Stimulated activated CD8-positive, alpha-beta memory T cell treated with anti-CD3 and anti-CD28 coated beads, Interleukin-12 subunit alpha, Interleukin-12 subunit beta, amount 100 ng/mL, for 4 hours (primary cell): ENCODE data around the gene DERA.
"Not testable (repeated sequence)": the region's sequence is repeated elsewhere in the genome, so short reads cannot be mapped to it uniquely, and the experiment has no call there.

Experiments used
- DNase-seq: peaks from one replicate; pipeline ENCODE4 v3.0.0-alpha.2; 2020; ENCODE audit warnings: low read depth

The DERA gene

GRCh38 chr12:15910864-15911721 lies at the start of gene DERA:
Gene DERA (plus strand): TSS chr12:15911332. CDS start chr12:15911384, 52 bp downstream.
- DNase-seq, result peak; percentile 41

DNA sequence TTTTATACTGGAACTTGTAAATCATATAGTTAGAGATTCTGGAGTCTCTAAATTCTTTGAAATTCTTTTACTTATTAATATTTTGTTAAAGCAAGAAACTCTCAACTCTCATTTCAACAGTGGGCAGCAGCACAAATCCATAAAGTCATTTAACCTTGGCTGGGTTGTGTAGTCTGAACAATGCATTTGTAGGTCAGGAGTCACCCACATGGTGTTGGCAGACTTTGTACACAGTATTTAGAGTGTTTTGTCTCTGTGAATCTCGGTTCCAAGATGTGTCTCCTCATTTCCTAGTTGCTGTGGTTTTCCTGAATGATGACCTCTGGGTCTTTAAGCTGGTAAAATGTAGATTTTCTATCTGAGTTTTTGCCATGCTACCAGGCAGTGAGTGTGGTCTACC lies 49.7 kb upstream of the DERA start:
- no peak for DNase-seq

DNA sequence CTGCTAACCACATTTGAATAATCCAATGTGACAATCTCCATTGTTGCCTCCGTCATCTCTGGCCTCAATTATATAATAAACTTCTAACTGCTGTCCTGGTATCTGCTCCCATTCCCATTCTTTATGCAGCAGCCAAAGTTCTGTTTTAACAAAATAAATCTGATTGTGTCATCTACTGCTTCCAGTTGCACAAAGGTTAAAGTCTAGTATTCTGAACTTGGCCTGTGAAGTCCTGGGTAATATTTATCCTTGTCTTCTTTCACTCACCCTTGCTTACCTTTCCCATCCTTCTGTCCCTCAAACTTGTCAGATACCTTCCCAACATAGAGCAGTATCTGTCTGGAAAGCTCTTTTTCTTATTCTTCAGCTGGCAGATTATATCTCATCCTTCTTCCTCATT lies 48.3 kb upstream of the DERA start:
- DNase-seq, result no peak

- DNase-seq, result no peak
Measured at GRCh38 chr12:15863372-15863771, 47.8 kb upstream of the DERA start.

DNA sequence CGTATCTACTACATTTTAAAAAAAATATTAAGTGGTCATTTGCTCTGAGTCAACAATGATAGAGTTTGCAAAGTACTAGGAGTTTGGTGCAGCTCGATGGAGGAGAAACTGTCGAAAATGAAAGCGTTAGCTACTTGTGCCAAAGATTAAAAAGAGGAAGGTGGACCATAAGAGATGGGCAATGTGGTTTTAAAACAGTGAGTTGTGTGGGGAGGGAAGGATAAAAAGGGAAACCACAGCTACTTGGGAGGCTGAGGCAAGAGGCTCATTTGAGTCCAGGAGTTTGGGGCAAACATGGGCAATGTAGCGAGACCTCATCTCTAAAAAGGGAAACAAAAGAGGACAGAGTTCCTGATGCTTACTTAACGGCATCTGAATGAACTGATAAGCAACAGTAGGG lies 47.1 kb upstream of the DERA start:
- no peak for DNase-seq

DNA sequence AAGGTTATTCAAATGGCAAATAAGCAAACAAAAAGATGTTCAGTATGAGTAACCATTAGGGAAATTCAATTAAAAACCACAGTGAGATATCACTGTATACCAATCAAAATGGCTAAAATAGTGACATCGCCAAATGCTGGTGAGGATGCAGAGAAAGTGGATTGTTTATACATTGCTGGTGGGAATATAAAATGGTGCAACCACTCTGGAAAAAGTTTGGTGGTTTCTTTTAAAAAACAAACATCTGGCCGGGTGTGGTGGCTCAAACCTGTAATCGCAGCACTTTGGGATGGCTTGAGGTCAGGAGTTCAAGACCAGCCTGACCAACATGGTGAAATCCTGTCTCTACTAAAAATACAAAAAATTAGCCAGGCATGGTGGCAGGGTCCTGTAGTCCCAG lies 42.9 kb upstream of the DERA start:
- DNase-seq, result no peak

DNA sequence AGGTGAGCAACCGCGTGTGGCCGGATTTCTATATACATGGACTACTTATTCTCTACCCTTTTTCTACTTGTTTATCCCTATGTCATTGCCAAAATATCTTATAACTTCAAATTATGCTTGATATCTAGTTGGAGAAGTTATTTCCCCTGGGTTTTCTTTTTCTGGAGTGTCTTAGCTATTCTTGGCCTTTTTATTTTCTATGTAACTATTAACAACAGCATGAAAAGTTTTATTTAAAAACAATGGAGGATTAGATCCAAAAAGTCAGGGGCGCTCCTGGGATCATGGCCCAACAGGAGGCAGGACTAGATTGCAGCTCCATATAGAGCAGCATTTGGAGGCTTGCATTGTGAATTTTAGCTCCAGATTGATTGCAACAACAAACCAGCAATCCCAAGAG lies 37.6 kb upstream of the DERA start:
- DNase-seq, result no peak

DNA sequence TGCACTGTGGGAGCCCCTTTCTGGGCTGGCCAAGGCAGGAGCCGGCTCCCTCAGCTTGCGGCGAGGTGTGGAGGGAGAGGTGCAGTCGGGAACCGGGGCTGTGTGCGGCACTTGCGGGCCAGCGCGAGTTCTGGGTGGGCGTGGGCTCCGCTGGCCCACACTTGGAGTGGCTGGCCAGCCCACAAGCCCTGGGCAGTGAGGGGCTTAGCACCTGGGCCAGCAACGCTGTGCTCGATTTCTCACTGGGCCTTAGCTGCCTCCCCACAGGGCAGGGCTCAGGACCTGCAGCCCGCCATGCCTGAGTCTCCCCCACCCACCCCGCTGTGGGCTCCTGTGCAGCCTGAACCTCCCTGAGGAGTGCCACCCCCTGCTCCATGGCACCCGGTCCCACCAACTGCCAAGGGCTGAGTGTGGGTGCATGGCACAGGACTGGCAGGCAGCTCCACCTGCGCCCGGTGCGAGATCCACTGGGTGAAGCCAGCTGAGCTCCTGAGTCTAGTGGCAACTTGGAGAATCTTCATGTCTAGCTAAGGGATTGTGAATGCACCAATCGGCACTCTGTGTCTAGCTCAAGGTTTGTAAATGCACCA lies 36.5 kb upstream of the DERA start:
- not testable (repeated sequence) for DNase-seq

DNA sequence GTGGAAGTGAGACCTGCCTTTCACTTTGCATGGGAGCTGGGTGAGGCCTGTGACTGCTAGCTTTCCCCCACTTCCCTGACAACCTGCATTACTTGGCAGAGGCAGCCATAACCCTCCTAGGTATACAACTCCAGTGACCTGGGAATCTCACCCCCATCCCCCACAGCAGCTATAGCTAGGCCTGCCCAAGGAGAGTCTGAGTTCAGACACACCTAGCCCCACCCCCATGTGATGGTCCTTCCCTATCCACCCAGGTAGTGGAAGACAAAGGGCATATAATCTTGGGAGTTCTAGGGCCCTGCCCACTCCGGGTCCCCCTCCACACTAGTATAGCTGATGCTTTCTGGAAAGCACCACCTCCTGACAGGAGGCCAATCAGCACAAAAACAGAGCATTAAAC lies 35.3 kb upstream of the DERA start:
- DNase-seq, result no peak

DNA sequence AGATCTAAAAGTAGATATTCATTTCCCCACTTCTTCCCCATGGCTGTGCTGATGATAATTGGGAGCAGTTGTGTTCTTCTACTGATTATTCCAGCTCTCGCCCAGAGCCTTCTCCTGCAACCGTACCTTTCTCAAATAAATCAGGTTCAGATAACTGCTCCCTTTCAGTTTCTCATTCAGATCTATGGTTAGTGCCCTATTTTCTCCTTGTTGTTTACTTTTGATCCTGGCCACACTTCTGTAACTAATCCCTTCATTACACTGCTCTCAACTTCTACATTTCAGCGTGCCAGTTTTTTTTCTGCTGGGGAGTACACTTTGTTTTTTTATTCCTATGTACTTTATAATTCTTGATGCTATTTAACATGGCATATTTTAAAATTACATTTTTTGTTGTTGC lies 31.7 kb upstream of the DERA start:
- no peak for DNase-seq

GRCh38 chr12:15880721-15881120 lies 30.4 kb upstream of the DERA start:
- no peak for DNase-seq

DNA sequence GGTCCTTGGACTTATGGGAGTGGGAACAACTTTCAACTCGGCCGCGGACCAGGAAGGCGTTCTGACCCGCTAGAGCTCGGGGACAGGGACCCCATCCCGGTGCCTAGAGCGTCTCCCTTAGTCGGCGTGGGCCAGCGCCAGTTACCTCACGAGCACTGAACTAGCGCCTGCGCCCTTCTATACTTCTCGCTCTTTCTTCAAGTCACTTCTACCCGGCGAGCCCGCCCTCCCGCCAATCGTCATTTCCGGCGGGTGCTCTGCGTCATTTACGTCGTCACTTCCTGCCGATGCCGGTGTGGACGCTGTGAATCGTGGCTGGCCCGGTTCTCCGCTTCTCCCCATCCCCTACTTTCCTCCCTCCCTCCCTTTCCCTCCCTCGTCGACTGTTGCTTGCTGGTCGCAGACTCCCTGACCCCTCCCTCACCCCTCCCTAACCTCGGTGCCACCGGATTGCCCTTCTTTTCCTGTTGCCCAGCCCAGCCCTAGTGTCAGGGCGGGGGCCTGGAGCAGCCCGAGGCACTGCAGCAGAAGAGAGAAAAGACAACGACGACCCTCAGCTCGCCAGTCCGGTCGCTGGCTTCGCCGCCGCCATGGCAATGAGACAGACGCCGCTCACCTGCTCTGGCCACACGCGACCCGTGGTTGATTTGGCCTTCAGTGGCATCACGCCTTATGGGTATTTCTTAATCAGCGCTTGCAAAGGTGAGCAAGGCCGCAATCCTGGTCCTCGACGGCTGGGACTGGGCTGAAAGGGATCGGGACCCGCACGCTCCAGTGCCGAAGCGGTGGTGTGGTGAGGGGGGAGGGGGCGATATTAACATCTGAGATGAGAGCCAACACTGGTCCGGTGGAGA lies 28.8 kb upstream of the DERA start, which contains the start of gene STRAP:
STRAP (plus strand) TSS at position 270 of the 854 bp plus-strand sequence; CDS start at position 591, 321 bp downstream.
- peak; percentile 94 for DNase-seq

- no peak for DNase-seq
Measured at GRCh38 chr12:15883536-15883935, 27.6 kb upstream of the DERA start.

DNA sequence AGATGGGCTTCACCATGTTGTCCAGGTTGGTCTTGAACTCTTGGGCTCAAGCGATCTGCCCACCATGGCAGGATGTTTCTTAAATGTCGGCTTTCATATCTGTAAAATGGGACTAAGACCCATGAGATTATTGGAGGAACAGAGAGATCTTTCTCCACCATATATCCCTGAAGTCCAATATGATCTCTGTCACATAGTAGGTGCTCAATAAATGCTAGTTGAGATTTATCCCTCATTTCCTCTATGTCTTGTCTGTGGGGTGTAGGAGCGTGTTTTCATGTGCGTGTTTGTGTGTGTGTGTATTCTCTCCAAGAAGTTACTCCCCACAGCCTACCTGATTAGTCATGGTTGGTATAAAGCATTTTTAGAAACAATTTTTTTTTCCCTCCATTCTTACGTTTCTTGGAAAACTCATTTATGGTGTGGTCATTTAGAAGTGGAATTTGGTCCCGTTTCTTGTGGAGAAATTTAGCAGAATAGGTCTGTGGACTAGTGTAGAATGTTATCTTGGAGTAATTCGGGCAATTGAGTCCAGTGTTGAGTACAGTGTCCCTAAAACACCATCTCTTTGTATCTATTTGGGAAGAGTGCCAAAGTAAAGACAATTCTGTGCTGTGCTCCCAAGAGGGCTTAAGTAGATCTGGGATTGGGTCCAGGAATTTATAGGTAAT lies 24.6 kb upstream of the DERA start:
- no peak for DNase-seq

- no peak for DNase-seq
Measured at GRCh38 chr12:15887043-15887817, 23.9 kb upstream of the DERA start.

GRCh38 chr12:15892645-15893259 lies 18.4 kb upstream of the DERA start:
- DNase-seq, result no peak

- no peak for DNase-seq
Measured at GRCh38 chr12:15893260-15893659, 17.9 kb upstream of the DERA start.

DNA sequence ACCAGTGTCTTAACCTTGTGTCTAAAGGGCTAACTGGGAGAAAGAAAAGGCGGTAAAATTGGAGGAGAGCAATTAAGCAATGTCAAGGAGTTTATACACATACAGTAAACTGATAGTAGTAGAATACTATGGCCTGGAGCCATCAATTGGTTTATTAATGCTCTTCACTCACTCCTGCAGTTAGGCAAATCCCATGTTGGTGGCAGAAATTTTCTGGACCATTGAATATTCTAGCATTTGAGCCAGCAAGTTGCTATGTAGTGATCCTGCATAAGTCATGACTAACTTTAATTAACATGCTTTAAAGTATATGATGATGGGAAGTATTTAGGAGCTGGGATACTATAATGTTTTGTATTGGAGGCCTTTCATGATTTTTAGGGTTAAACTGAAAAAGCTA lies 14.3 kb upstream of the DERA start:
- no peak for DNase-seq

DNA sequence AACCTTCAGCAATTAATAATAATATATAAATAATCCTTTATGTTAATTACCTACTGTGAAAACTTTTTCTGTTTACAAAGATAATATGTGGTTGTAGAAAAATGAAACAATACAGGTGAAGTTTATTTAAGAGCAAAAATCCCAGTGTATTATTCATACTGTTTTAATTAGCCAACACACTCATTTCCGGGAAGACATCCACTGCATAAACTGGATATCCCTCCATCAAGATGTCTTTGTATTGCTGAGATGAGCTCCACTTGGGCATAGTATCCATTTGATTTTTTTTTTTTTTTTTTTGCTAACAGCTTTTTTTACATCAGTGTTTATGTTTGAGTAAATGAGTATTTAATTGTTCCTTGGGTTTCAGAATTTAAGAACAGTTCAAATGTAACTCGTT lies 13.7 kb upstream of the DERA start:
- DNase-seq, result no peak

DNA sequence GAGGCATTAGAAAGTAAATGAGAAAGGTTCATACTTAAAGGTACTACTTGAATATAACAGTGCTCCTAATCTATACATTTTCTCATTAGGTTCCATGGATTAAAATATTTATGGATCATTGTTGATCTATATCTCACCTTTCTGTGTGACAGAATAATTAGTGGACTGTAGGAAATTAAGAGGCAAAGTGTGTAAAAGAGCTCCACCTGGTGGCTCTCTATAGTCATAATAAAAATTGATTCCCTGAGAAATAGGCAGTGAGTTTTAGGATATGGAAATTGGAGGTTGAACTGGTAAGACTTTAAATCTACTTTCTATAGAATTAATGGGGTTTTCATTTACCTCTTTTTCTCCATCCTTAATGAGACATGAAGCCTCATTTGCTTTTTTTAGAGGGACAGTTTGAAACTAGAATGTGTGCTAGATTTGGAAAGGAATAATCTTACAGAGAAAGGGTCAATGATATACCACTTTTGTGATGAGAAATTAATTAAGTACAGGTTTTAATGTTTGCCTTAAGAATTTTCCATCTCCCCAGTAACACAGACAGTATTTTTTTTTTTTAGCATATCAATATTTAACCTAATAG lies 11.8 kb upstream of the DERA start:
- DNase-seq, result no peak
